Right cardiac atrium (tissue), 5 donors: Measurements from ENCODE around the gene KRTCAP2. TPM values are rescaled to one million over a fixed set of nuclear protein-coding genes. Genes with fewer than 3 reads are reported as not detected.
A peak's percentile ranks its signal among the peaks of the same experiment; 100 is the strongest.

Source experiments
- ATAC-seq, 2 donors: fragments of 200-7000 bp; cut with Tn5 transposase; one replicate each; pipeline versions ENCODE4 v1.8.0 to v1.9.1; 2020; ENCODE audit warnings: moderate library complexity in 2 of 2, mild to moderate bottlenecking in 1 of 2
- DNase-seq, 3 donors: peaks; one replicate each; pipeline ENCODE4 v3.0.0-alpha.2; 2020
- H3K27ac ChIP-seq: one replicate; pipeline ENCODE4 v1.5.1; 2013; ENCODE audit warnings: mild to moderate bottlenecking, low read length, control low read depth, moderate library complexity
- H3K27me3 ChIP-seq: one replicate; pipeline ENCODE4 v1.6.1; 2013; ENCODE audit not compliant: control insufficient read depth, insufficient read depth
- H3K4me1 ChIP-seq: one replicate; pipeline ENCODE4 v1.6.1; 2013; ENCODE audit warnings: low read length; ENCODE audit not compliant: control insufficient read depth, insufficient read depth
- H3K4me3 ChIP-seq: one replicate; pipeline ENCODE4 v1.5.1; 2013; ENCODE audit warnings: low read length, control low read depth
- H3K9me3 ChIP-seq: one replicate; pipeline ENCODE4 v1.6.1; 2013; ENCODE audit warnings: low read length; ENCODE audit not compliant: control insufficient read depth
- WGBS: extraction: QIAGEN DNeasy Blood & Tissue Kit; methylation state at CpG from one replicate; pipeline ENCODE4 v1.1.7; 2013; 5-methylcytosine and 5-hydroxymethylcytosine counted together
- intact Hi-C, 4 donors: fragments of 100-400 bp; cut with DNase I; formaldehyde crosslinking; loops; one replicate each; pipeline versions ENCODE4 v1.11.0 to v1.14.0; 2022 to 2023
- polyA plus RNA-seq: library from polyadenylated mRNA; stranded (reverse); fragments of 200-250 nt; gene quantifications from one replicate; pipeline ENCODE4 v1.2.3, GENCODE V29; 2013
- total RNA-seq, 4 donors: library from RNA; stranded (reverse); fragmentation: NEBNext Ultra II Directional; extraction: Animal tissue kit (Norgen Biotek cat#: 25700); gene quantifications; one replicate each; pipeline ENCODE4 v1.2.1, GENCODE V29; 2021
- donor health status: healthy with polysubstance abuse.
- donor health status: DM: no; HTN: yes; CAD: no.
- donor health status: DM: no; HTN: no; CAD: no.
- donor health status: DM: no; HTN: yes; CAD: no; lungs with severe emphysema.
- donor health status: DM: yes; HTN: yes; CAD: no.

Gene KRTCAP2
- total and polyA plus RNA-seq, 5 donors = 122 to 217 (median 137) TPM

DNA sequence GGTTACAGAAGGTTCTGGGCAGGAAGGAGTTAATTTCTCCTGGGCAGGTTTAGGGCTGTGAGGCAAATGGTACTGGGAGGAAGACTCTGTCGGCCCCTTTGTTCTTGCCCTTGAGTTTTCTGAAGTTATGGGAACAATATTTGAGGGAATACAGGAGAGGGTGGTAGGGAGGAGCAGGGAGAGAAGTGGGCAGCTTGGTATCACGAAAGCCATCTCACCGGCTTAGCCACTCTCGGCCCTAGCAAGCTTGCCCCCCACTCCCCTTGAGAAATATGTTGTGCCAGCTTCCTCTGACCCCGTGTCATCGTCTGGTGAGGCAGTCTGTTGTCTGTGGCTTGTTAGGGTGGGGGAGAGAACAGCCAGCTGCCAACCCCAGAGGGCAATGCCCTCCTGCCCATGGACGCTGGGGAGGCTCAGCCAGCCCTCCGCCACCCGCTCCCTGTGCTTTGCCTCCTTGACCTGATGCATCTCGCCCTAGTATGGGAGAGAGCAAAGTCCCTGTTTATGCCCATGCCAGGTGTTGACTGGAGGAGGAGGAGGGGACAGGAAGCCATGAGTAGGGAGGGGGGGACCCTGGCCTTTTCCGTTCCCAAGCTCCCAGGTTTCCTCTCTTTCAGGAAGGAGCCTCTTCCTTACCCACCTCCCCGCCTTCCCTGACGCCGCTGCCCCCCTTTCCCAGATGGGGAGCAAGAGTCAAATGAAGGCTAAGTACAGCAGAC lies 44.2 kb downstream of the KRTCAP2 start:
- intact Hi-C loops = loop anchor here in 3 of 4 donors (5.0 kb wide), 2 partner anchors 37 to 38 kb away; no protein-coding TSS in a partner anchor
- peak; percentile 32 to 76 (median 73) for DNase-seq
- peak; percentile 8 to 35 for ATAC-seq
- H3K9me3 ChIP-seq = no peaks in the 10 kb centered on the region
- 15% methylated on average over 14 of the region's 14 CpGs for WGBS
- peak overlapping the region; percentile 79 for H3K4me3 ChIP-seq
- no peaks in the 10 kb centered on the region for H3K4me1 ChIP-seq
- no peaks in the 10 kb centered on the region for H3K27me3 ChIP-seq
- H3K27ac ChIP-seq = peak overlapping the region; percentile 81

DNA sequence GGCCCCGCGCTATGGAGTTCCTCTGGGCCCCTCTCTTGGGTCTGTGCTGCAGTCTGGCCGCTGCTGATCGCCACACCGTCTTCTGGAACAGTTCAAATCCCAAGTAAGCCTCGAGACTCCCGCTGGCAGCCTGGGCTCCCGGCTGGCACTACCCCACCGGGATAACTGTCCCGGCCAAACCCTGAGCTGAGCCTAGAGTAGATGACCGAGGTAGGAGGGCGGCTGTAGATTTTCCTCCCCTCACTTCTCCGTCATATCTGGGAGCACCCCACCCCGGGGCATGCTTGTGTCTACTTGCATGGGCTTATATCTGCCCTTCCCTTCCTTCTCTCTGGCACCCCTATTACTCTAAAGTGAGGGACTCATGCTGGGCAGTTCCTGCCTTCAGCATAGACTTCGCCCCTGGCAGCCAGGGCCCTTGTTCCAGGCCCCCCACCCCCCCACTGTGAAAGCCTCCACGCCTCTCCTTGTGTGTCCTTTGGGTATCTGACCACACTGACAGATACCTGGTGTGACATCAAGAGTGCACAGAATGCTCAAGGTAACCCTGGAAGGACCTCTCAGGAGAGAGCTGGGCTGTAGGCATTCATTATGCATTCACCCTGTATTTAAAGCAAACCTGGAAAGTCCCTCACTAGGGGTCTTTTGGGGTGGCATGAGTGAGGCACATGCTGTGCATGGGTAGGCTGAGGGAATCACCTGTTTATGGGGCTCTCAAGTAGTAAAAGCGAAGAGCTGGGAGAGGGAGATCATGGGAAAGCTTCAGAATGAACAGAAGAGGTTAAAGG lies 44.9 kb downstream of the KRTCAP2 start:
- DNase-seq = no peak
- WGBS = 3% methylated on average over 17 of the region's 17 CpGs
- Histone ChIP-seq H3K9me3 (no peaks in the 10 kb centered on the region), H3K4me3 (peak overlapping the region; percentile 79), H3K27ac (peak overlapping the region; percentile 81), H3K27me3 (no peaks in the 10 kb centered on the region), H3K4me1 (no peaks in the 10 kb centered on the region)
- ATAC-seq = peak in 1 of 2 donors; percentile 0
- intact Hi-C loops = loop anchor here in 3 of 4 donors (5.0 kb wide), 2 partner anchors 36 to 39 kb away; no protein-coding TSS in a partner anchor

DNA sequence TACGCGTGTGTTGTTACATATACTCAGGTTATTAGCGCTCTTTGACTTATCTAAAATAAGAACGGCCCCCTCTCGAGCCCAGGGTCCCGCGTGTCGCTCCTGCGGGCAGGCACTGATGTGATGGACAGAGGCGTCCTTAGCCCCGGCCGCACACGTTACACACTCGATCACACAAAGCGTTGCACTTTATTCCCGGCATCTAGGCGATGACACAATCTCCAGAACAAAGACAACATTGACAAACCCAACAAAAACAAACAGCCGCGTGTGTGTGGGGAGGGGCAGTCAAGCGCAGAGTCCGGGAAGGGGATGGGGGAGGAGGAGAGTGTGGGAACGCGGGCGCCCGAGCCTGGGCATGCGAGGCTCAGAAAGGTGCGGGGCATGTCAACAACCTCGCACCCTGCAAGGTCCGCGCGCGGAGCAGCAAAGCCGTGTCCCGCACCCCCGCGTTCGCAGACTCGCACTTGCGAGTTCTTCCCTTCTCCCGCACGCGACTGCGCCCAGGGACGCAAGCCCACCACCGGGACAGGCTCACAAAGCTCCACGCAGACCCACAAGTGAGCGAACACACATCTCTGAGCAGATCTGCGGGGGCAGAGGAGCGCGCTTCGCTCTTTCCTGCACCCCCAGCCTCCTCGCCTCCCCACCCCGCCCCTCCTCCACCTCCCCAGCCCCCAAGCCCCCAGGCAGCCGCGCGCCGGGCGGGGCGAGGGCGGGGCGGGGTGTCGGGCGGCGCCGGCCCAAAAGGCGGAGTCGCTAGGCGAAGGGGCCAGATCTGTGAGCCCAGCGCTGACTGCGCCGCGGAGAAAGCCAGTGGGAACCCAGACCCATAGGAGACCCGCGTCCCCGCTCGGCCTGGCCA lies 45.8 kb downstream of the KRTCAP2 start, which contains the start of gene EFNA1:
TSS of gene EFNA1 (plus strand) at position 772 of the 862 bp plus-strand sequence. CDS start 102 bp downstream, outside the sequence.
- DNase-seq = peak; percentile 77 to 91 (median 91)
- WGBS = under 1% methylated on average over 76 of the region's 76 CpGs
- no peaks in the 10 kb centered on the region for H3K9me3 ChIP-seq
- H3K27me3 ChIP-seq = no peaks in the 10 kb centered on the region
- H3K4me3 ChIP-seq = peak within 1 kb of the TSS; percentile 79
- peak; percentile 74 to 76 for ATAC-seq
- H3K27ac ChIP-seq = peak within 1 kb of the TSS; percentile 81
- intact Hi-C loops = loop anchor here in 3 of 4 donors (5.0 kb wide), 2 partner anchors 35 to 40 kb away; no protein-coding TSS in a partner anchor
- H3K4me1 ChIP-seq = no peaks in the 10 kb centered on the region

DNA sequence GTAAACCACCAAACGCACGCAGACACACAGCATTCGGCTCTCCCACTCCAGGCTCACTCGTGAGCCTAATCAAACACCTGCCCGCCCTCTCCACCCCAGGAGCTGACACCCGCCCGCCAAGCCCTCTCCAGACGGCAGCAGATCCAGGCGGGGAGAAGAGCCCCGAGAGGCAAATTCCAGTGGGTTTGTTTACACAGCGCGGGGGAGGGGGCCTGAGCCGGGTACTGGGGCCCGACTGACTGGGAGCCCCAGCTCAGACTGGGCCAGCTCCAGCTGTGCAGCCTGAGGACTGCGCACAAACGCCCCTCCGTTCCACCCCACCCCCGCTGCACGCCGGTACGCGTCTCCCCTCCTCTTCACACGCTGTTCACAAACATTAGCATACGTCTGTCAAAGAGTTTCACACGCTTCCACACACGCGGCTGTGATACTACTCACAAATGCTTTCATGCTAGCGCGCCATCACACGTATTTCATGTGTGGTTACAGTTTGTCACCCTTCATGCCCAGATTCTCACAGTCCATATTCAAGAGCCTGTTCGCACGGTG lies 46.5 kb downstream of the KRTCAP2 start:
- Histone ChIP-seq H3K27ac (peak overlapping the region; percentile 3), H3K4me3 (peak overlapping the region; percentile 79), H3K4me1 (no peaks in the 10 kb centered on the region), H3K9me3 (no peaks in the 10 kb centered on the region), H3K27me3 (no peaks in the 10 kb centered on the region)
- intact Hi-C loops = loop anchor here in 3 of 4 donors (5.0 kb wide), 2 partner anchors 34 to 41 kb away; no protein-coding TSS in a partner anchor
- WGBS = 3% methylated on average over 32 of the region's 32 CpGs
- DNase-seq (peak; percentile 43 to 75 (median 70)), ATAC-seq (peak; percentile 3 to 7)

DNA sequence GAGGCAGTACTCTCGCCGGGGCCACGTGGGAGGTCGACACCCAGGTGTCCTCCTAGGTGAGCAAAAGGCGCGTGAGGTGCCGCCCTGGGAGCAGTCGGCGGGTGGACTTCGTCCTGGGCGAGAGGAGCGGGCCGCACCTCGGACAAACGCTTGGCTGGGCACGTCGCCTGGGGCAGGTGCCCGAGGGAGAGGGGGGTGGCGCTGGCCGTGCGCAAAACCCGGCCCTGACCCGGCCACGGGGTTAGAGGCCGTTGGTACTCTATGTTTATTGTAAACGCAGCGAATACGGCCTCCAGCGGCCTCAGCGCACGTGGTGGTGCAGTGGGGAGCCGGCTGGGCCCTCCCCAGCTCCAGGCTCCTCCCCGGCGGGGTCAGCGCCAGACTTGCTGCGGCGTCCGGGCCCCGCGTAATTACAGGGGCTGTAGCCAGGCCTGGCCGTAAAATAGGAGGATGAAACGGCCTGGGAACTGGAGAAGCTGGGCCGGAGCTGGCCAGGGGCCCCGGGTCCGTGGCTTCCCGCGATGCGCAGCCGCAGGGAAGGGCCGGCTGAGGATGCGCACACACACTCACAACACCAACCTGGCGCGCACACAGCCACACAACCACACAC lies 47.1 kb downstream of the KRTCAP2 start:
- H3K4me1 ChIP-seq = no peaks in the 10 kb centered on the region
- no peaks in the 10 kb centered on the region for H3K9me3 ChIP-seq
- H3K4me3 ChIP-seq = peak overlapping the region; percentile 79
- DNase-seq (peak; percentile 76 to 89 (median 85)), ATAC-seq (peak; percentile 53 to 58)
- no peaks in the 10 kb centered on the region for H3K27me3 ChIP-seq
- intact Hi-C loops = loop anchor here in 3 of 4 donors (5.0 kb wide), 2 partner anchors 34 to 41 kb away; no protein-coding TSS in a partner anchor
- whole genome bisulfite sequencing = 28% methylated on average over 53 of the region's 53 CpGs
- H3K27ac ChIP-seq = peak overlapping the region; percentile 3

DNA sequence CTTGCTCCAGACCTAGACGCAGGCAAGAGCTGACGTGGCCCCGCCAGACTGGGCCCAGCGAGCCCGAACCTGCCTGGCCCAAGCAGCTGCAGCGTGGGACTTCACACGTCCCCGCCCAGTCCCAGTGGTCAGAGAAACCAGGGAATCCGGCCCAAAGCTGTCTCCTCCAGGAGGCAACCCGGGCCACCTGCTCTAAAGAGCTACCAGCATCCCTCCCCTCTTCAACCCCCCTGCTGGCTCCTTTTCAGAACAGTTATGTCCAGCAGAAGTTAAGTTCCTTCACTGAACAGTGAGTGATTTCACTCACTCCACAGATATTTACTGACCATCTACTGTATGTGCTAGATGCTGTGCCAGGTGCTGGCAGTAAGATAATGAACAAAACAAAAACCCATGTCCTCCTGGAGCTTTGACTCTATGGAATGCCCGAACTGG lies 47.6 kb downstream of the KRTCAP2 start:
- Histone ChIP-seq H3K4me1 (no peaks in the 10 kb centered on the region), H3K4me3 (no peak overlapping the region)
- no peak for ATAC-seq

DNA sequence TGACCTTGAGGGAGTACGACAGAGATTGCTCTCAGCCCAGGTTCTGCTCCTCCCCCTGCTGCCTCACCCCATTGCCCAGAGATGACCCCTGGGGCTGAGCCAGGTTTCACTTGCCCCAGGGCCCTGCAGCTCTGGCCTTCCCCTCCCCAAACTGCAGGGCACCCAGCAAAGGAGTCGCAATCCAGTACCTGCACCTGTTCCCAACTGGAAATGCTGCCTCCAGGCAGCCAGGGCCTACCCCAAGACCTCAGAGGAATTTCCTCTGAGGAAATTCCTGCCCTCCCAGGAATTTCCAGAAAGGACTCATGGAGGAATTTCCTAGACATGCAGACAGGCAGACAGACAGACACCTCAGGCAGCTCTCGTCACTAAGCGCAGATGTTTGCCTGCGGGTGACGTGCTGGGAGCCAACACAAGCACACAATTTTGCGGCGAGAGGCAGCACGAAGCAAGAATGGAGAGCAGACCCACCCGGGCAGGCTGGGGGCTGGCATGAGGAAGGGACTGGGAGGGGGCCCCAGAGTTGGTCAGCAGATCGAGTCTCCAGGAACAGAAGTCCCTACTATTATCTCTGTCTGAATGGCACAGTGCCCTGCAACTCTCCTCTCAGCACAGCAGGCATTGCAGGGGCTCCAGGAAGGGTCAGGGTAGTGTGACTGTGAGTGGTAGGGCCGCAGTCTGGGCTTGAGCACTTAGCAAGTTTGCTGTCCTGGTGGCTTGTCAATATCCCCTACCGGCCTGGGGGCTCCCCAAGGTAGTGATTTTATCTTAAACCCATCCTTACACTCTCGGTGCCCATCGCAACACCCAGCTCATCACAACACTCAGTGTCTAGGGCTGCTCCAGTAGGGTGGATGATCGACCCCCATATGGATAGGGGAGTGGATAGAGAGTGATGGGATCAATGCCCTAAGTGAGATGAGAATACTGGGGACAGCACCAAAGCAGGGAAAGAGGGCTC lies 48.3 kb downstream of the KRTCAP2 start:
- Histone ChIP-seq H3K27ac (peak overlapping the region; percentile 12), H3K4me3 (no peak overlapping the region), H3K4me1 (no peaks in the 10 kb centered on the region), H3K9me3 (no peaks in the 10 kb centered on the region), H3K27me3 (no peaks in the 10 kb centered on the region)
- intact Hi-C loops = loop anchor here in 3 of 4 donors (5.0 kb wide), 2 partner anchors 32 to 43 kb away; no protein-coding TSS in a partner anchor
- ATAC-seq (no peak), DNase-seq (no peak)
- 68% methylated on average over 16 of the region's 16 CpGs for WGBS

More for the DNA sequence above, 47.6 kb downstream of the KRTCAP2 start:
- peak in 2 of 3 donors; percentile 21 to 62 for DNase-seq
- intact Hi-C loops = loop anchor here in 3 of 4 donors (5.0 kb wide), 2 partner anchors 33 to 42 kb away; no protein-coding TSS in a partner anchor
- Histone ChIP-seq H3K27me3 (no peaks in the 10 kb centered on the region), H3K27ac (no peak overlapping the region), H3K9me3 (no peaks in the 10 kb centered on the region)
- WGBS = 72% methylated on average over 11 of the region's 11 CpGs

DNA sequence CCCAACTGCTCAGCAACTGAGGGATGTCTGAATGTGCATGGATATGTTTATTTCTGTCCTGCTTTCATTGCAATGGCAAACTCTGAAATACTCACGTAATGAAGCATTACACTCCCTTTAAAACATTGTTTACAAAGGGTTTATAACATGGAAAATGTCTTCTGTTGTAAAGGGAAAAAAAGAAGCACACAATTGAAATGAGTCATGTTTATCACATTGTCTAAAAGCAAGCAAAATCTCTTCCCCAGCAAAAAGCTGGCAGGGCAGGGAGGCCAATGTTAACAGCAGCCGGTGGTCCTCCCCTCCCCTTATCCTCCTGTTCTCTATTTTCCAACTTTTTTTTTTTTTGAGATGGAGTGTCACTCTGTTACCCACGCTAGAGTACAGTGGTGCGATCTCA lies 49.3 kb downstream of the KRTCAP2 start:
- no peaks in the 10 kb centered on the region for H3K27me3 ChIP-seq
- intact Hi-C loops = no loop called here
- DNase-seq (no peak), ATAC-seq (peak in 1 of 2 donors; percentile 8)
- no peak overlapping the region for H3K4me3 ChIP-seq
- H3K9me3 ChIP-seq = no peaks in the 10 kb centered on the region
- H3K4me1 ChIP-seq = no peaks in the 10 kb centered on the region
- H3K27ac ChIP-seq = no peak overlapping the region
- 52% methylated on average over 4 of the region's 4 CpGs for WGBS

DNA sequence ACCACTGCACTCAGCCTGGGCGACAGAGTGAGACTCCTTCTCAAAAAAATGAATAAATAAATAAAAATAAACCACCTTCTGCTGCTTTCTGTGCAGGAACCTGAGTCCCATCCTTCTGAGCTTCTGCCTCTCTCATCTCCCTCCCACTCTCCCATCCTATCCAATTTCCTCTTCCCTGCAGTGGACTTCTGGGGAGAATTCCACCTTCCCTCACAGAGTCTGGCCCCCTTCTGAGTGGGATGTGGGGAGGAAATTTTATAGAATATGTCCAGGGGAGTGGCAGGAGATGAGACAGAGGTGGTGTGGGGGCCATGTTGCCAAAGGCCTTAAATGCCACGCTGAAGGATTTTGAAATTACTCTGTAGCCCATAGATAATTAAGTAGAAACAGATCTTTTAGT lies 50.8 kb downstream of the KRTCAP2 start:
- Histone ChIP-seq H3K9me3 (no peaks in the 10 kb centered on the region), H3K4me1 (no peaks in the 10 kb centered on the region), H3K4me3 (no peak overlapping the region), H3K27me3 (no peaks in the 10 kb centered on the region), H3K27ac (no peak overlapping the region)
- ATAC-seq (no peak), DNase-seq (no peak)
- WGBS = 89% methylated on average over 2 of the region's 2 CpGs
- intact Hi-C loops = no loop called here
